Activated CD4-positive, alpha-beta T cell treated with anti-CD3 and anti-CD28 coated beads, Interleukin-2, amount 10 ng/mL, durations not matched to agents 24 days and 14 days (primary cell): ENCODE results near the gene GAS6. TPM values are rescaled to one million over a fixed set of nuclear protein-coding genes. Genes with fewer than 3 reads are reported as not detected.
"Not testable (repeated sequence)": the region's sequence is repeated elsewhere in the genome, so short reads cannot be mapped to it uniquely, and the experiment has no call there.

Source experiments
- DNase-seq: peaks from one replicate; pipeline ENCODE4 v3.0.0; 2022
- H3K27ac Mint-ChIP-seq: one replicate; pipeline ENCODE4 v1.8.0; 2022; ENCODE audit warnings: mild to moderate bottlenecking, mixed read lengths
- H3K27me3 Mint-ChIP-seq: one replicate; pipeline ENCODE4 v1.8.0; 2022; ENCODE audit warnings: mixed read lengths
- H3K36me3 Mint-ChIP-seq: one replicate; pipeline ENCODE4 v1.8.0; 2022; ENCODE audit warnings: low read depth, mild to moderate bottlenecking, mixed read lengths
- H3K4me1 Mint-ChIP-seq: one replicate; pipeline ENCODE4 v1.8.0; 2021; ENCODE audit warnings: mixed read lengths
- H3K4me3 Mint-ChIP-seq: one replicate; pipeline ENCODE4 v1.8.0; 2022; ENCODE audit warnings: mild to moderate bottlenecking, moderate library complexity, mixed read lengths
- H3K9me3 Mint-ChIP-seq: one replicate; pipeline ENCODE4 v1.8.0; 2021; ENCODE audit warnings: mixed read lengths
- intact Hi-C: fragments of 100-400 bp; cut with micrococcal nuclease; formaldehyde crosslinking; loops from one replicate; pipeline ENCODE4 v1.15.1; 2023
- total RNA-seq: library from RNA; stranded (reverse); gene quantifications from 2 replicates; pipeline ENCODE4 v1.2.3, GENCODE V29; 2022

The GAS6 gene
- total RNA-seq, 1 donor from 2014 or later, result 0.54 TPM

GRCh38 chr13:113827021-113827420, 36.9 kb downstream of the GAS6 start:
- Mint-ChIP-seq H3K27me3 (no peaks in the 10 kb centered on the region), H3K4me1 (no peaks in the 10 kb centered on the region), H3K36me3 (peaks cover 3% of the 10 kb centered on the region), H3K27ac (no peak overlapping the region), H3K9me3 (no peaks in the 10 kb centered on the region), H3K4me3 (no peak overlapping the region)
- no peak for DNase-seq
- intact Hi-C loops, result no loop called here

- H3K9me3 Mint-ChIP-seq, H3K27ac Mint-ChIP-seq, H3K27me3 Mint-ChIP-seq, H3K36me3 Mint-ChIP-seq, DNase-seq, H3K4me1 Mint-ChIP-seq, H3K4me3 Mint-ChIP-seq, intact Hi-C loops: not testable (repeated sequence)
Measured at GRCh38 chr13:113826446-113826845, 37.4 kb downstream of the GAS6 start.

- H3K27ac Mint-ChIP-seq, result no peak overlapping the region
- no peaks in the 10 kb centered on the region for H3K9me3 Mint-ChIP-seq
- intact Hi-C loops, result no loop called here
- no peaks in the 10 kb centered on the region for H3K4me1 Mint-ChIP-seq
- no peak overlapping the region for H3K4me3 Mint-ChIP-seq
- peaks cover 6% of the 10 kb centered on the region for H3K36me3 Mint-ChIP-seq
- H3K27me3 Mint-ChIP-seq, result no peaks in the 10 kb centered on the region
- DNase-seq, result no peak
Measured at GRCh38 chr13:113825841-113826240, 38.0 kb downstream of the GAS6 start.

GRCh38 chr13:113823771-113824170, 40.1 kb downstream of the GAS6 start:
- Mint-ChIP-seq H3K27ac (no peak overlapping the region), H3K36me3 (peaks cover 6% of the 10 kb centered on the region), H3K4me1 (no peaks in the 10 kb centered on the region)

DNA sequence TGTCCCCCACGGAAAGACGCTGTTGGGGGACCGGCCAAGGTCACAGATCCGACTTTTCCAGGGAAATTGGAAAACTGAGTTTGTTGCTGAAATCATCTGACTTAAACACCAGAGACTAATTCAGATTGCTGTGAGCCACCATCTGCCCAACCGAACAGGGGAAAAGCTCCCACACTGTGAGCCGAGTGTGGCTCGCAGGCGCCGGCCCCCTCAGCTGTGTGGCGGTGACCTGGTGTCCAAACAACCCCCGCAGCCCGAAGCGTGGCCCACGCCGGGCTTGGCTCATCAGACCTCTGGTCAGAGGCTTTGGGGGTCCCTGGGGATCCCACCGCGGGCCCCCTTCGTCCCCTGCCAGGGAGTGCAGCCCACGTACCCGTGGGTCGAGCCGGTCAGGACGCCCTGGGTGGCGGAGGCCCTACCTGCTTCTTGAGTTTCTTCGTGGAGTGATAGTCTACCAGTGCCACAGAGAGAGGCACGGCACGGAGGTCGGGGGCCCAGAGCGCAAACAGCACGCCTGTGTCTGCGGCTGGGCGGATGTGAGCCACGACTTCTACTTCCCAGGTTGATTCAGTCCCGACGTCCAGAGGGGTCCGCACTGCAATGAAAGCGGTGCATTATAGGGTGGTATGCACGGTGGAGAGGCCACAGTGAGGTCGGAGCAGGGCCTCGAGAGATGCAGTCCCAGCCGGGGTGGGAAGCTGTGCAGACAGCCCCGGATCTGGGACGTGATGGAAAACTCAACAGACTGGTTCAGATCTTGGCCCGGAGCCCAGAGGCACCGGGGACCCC, 40.7 kb downstream of the GAS6 start:
- peaks cover 6% of the 10 kb centered on the region for H3K36me3 Mint-ChIP-seq
- no peak overlapping the region for H3K4me3 Mint-ChIP-seq
- intact Hi-C loops, result no loop called here
- H3K4me1 Mint-ChIP-seq, result no peaks in the 10 kb centered on the region
- no peaks in the 10 kb centered on the region for H3K9me3 Mint-ChIP-seq
- DNase-seq, result no peak
- no peaks in the 10 kb centered on the region for H3K27me3 Mint-ChIP-seq
- no peak overlapping the region for H3K27ac Mint-ChIP-seq

More at GRCh38 chr13:113823771-113824170, 40.1 kb downstream of the GAS6 start:
- Mint-ChIP-seq H3K4me3 (no peak overlapping the region), H3K27me3 (no peaks in the 10 kb centered on the region), H3K9me3 (no peaks in the 10 kb centered on the region)
- DNase-seq, result no peak
- intact Hi-C loops, result no loop called here

DNA sequence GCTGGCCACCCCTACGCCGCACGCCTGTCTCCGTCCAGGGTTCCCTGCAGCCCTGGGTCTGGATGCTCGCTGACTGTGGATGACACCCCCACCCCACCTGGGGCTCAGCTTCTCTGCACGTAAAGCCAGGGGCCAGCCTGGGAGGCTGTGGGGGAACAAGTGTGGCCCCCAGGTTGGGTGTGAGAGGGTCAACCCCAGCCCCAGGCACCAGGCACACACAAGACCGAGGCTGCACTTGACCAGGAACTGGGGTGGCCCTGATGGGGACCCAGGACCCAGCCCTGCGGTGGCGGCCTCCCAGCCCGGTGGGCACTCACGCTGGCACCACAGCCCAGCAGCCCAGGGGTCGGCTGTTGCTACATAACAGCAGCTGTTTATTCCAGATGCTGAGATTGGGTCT, 41.6 kb downstream of the GAS6 start:
- Mint-ChIP-seq H3K4me1 (peaks cover 2% of the 10 kb centered on the region), H3K27me3 (no peaks in the 10 kb centered on the region), H3K27ac (no peak overlapping the region), H3K9me3 (no peaks in the 10 kb centered on the region), H3K36me3 (peaks cover 5% of the 10 kb centered on the region), H3K4me3 (no peak overlapping the region)
- intact Hi-C loops, result no loop called here
- DNase-seq, result no peak

DNA sequence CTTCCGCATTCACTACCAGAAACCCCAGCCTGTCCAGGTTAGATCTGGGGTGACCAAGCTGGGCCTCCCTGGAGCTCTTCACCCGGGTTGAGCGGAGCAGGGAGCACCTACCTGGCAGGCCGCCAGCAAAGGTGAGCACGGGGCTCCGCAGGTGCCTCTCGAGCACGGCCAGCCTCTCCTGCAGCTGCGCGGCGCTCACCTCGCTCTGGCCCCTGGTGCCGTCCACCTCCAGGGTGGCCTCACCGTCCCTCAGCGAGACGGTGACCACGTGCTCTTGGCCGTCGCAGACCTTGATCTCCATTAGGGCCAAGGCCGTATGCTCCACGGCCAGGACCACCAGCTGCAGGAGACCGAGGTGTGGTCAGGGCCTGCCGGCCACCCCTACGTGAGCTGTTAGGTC, 42.0 kb downstream of the GAS6 start:
- no peaks in the 10 kb centered on the region for H3K27me3 Mint-ChIP-seq
- intact Hi-C loops, result no loop called here
- no peak overlapping the region for H3K4me3 Mint-ChIP-seq
- DNase-seq, result no peak
- H3K36me3 Mint-ChIP-seq, result peaks cover 7% of the 10 kb centered on the region
- no peaks in the 10 kb centered on the region for H3K9me3 Mint-ChIP-seq
- peaks cover 5% of the 10 kb centered on the region for H3K4me1 Mint-ChIP-seq
- no peak overlapping the region for H3K27ac Mint-ChIP-seq

- peaks cover 12% of the 10 kb centered on the region for H3K36me3 Mint-ChIP-seq
- intact Hi-C loops, result no loop called here
- H3K4me3 Mint-ChIP-seq, result no peak overlapping the region
- H3K27ac Mint-ChIP-seq, result no peak overlapping the region
- H3K27me3 Mint-ChIP-seq, result no peaks in the 10 kb centered on the region
- H3K9me3 Mint-ChIP-seq, result no peaks in the 10 kb centered on the region
- DNase-seq, result no peak
- peaks cover 11% of the 10 kb centered on the region for H3K4me1 Mint-ChIP-seq
Measured at GRCh38 chr13:113820813-113821651, 42.8 kb downstream of the GAS6 start.

DNA sequence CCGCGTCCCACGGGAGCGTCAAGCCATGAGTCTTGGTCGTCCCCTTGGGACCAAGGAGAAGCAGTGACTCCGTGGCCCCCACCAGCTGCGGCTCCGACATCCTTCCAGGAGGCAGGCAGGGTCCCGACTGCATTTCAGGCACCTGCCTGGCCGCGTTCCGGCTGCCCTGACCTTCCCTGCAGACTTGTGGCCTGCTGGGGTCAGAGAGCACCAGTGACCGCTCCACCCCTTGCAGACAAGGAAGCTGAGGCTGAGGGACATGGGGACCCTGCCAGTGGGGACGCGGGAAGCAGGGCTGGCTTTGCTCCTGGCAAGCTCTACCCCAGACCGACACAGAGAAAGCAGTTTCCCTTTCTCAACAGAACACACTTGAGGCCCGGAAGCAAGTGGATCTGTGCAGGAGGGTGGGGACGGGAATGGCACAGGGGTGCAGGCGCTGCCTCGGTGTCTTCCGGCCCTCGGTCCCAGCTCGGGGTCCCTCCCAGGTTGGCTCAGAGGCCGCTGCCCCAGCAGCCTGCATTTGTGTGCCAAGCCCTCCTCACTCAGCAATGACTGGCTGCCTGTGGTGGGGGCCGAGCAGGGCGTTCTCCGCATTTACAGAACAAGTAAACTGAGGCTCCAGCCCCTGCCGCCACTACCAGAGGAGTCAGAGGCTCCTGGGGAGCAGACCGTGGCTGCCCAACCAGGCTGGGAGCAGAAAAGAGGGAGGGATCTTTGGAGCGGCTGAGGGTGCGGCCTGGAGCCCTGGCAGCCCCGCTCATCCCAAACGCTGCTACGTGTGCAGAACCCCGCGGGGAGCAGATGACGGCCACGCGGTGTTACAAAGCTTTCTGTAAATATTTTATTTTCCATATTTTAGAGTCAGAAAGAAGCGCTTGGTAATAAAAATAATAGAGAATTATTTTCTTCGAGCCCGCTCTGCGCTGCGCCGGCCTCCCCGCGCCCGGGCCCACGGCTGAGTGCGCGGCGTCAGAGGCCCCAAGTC, 43.9 kb downstream of the GAS6 start:
- no peak for DNase-seq
- no peaks in the 10 kb centered on the region for H3K27me3 Mint-ChIP-seq
- peaks cover 17% of the 10 kb centered on the region for H3K4me1 Mint-ChIP-seq
- H3K9me3 Mint-ChIP-seq, result no peaks in the 10 kb centered on the region
- peaks cover 17% of the 10 kb centered on the region for H3K36me3 Mint-ChIP-seq
- intact Hi-C loops, result loop anchor here (5.0 kb wide), 1 partner anchor 82 kb away; no protein-coding TSS in a partner anchor
- H3K4me3 Mint-ChIP-seq, result no peak overlapping the region
- no peak overlapping the region for H3K27ac Mint-ChIP-seq

- Mint-ChIP-seq H3K9me3 (no peaks in the 10 kb centered on the region), H3K4me1 (peaks cover 17% of the 10 kb centered on the region), H3K27ac (no peak overlapping the region), H3K27me3 (no peaks in the 10 kb centered on the region), H3K36me3 (peaks cover 17% of the 10 kb centered on the region), H3K4me3 (no peak overlapping the region)
- DNase-seq, result no peak
- intact Hi-C loops, result loop anchor here (5.0 kb wide), 1 partner anchor 83 kb away; no protein-coding TSS in a partner anchor
Measured at GRCh38 chr13:113819341-113819730, 44.5 kb downstream of the GAS6 start.

- Mint-ChIP-seq H3K9me3 (no peaks in the 10 kb centered on the region), H3K27ac (no peak overlapping the region), H3K4me1 (peaks cover 17% of the 10 kb centered on the region), H3K36me3 (peaks cover 17% of the 10 kb centered on the region), H3K27me3 (no peaks in the 10 kb centered on the region), H3K4me3 (no peak overlapping the region)
- intact Hi-C loops, result loop anchor here (5.0 kb wide), 1 partner anchor 84 kb away; no protein-coding TSS in a partner anchor
- no peak for DNase-seq
Measured at GRCh38 chr13:113818700-113819295, 45.1 kb downstream of the GAS6 start.

DNA sequence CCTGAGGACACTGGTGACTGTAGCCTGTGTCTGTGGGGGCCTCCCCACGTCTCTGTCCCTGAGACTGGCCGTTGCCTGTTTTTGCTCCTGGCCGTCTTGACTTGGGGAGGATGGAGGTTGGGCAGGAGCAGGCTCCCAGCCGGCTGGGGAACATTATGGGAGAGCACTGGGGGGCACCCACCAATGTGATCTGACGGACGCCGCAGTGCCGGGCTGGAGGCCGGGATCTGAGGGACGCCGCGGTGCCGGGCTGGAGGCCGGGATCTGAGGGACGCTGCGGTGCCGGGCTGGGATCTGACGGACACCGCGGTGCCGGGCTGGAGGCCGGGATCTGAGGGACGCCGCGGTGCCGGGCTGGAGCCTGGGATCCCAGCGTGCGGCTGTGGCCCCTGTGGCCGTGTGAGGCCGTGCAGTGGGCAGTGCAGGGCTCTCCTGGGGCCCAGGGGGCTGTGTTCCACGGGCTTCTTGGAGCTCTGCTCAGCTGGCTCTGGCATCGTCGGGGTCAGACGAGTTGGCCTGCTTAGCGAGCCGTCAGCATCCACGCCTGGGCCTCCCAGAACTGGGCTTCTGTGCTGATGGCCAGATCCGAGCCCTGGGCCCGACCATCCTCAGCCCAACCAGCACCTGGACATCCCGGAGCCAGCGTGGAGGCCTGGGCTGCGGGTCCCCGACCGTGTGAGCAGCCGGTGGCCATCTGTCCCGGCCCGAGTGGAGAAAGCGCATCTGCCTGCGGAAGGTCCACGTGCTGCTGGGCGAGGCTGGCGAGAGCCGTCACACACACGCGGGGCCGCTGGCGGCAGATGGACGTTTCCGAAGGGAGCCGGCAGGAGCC, 45.8 kb downstream of the GAS6 start:
- Mint-ChIP-seq H3K9me3 (no peaks in the 10 kb centered on the region), H3K27ac (no peak overlapping the region), H3K36me3 (peaks cover 17% of the 10 kb centered on the region), H3K4me1 (peaks cover 17% of the 10 kb centered on the region), H3K4me3 (no peak overlapping the region), H3K27me3 (no peaks in the 10 kb centered on the region)
- intact Hi-C loops, result loop anchor here (1.0 to 5.0 kb wide), 2 partner anchors 84 to 408 kb away; no protein-coding TSS in a partner anchor
- DNase-seq, result no peak
